ENCODE results near the gene ODAM.
"Not testable (repeated sequence)": the region's sequence is repeated elsewhere in the genome, so short reads cannot be mapped to it uniquely, and the experiment has no call there.

DNA sequence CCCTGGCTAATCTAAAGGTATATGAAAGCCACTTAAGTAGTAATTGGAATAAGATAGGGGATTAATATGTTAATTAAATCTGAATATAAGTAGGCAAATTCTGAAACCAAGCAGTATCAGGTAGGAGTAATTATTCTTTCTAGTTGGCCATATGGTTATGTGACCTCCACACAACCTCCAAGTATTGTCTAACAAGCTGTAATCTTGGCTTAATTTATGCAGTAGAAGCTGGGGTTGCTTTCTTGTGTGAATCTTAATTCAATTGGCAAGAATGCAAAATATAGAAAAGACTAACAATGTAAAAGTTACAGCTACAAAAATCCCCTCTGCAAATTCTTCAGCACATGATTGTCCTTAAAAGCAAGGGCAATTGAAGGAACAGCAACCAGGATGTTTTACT is 20.6 kb downstream of the ODAM start:
- not testable (repeated sequence) for TF ChIP-seq POLR2A, EP300 (IDR thresholded peaks at IDR 0.05)
- TF ChIP-seq, protein P1, sequence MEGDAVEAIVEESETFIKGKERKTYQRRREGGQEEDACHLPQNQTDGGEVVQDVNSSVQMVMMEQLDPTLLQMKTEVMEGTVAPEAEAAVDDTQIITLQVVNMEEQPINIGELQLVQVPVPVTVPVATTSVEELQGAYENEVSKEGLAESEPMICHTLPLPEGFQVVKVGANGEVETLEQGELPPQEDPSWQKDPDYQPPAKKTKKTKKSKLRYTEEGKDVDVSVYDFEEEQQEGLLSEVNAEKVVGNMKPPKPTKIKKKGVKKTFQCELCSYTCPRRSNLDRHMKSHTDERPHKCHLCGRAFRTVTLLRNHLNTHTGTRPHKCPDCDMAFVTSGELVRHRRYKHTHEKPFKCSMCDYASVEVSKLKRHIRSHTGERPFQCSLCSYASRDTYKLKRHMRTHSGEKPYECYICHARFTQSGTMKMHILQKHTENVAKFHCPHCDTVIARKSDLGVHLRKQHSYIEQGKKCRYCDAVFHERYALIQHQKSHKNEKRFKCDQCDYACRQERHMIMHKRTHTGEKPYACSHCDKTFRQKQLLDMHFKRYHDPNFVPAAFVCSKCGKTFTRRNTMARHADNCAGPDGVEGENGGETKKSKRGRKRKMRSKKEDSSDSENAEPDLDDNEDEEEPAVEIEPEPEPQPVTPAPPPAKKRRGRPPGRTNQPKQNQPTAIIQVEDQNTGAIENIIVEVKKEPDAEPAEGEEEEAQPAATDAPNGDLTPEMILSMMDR (IDR thresholded peaks at IDR 0.05) = not testable (repeated sequence)

All from upper lobe of left lung (tissue), 4 donors.